ENCODE measurements around the gene LEKR1.

DNA sequence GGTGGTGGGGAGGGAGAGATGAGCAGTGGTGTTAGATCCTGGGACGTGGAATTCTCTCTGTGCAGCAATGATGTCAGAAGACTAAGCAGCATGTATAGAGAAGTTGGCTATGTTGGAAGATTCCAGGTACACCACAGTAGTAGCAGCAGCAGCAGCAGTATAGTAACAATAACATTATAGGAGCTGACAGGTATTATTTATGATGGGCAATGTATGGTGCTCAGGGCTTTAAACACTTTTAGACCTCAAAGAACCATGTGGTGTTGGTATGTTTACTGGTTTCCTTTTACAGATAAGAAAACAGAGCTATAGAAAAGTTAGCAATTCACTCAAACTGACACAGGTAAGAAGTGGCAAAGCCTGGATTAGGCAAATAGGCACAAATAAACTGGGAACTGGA lies 229.9 kb downstream of the LEKR1 start:
- TF ChIP-seq, protein P1, sequence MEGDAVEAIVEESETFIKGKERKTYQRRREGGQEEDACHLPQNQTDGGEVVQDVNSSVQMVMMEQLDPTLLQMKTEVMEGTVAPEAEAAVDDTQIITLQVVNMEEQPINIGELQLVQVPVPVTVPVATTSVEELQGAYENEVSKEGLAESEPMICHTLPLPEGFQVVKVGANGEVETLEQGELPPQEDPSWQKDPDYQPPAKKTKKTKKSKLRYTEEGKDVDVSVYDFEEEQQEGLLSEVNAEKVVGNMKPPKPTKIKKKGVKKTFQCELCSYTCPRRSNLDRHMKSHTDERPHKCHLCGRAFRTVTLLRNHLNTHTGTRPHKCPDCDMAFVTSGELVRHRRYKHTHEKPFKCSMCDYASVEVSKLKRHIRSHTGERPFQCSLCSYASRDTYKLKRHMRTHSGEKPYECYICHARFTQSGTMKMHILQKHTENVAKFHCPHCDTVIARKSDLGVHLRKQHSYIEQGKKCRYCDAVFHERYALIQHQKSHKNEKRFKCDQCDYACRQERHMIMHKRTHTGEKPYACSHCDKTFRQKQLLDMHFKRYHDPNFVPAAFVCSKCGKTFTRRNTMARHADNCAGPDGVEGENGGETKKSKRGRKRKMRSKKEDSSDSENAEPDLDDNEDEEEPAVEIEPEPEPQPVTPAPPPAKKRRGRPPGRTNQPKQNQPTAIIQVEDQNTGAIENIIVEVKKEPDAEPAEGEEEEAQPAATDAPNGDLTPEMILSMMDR (IDR thresholded peaks at IDR 0.05): no peak
- TF ChIP-seq ZFX (IDR thresholded peaks at IDR 0.05; ENCODE audit: borderline replicate concordance): no peak

Data from 22Rv1 (cell line).